HG02623 (cell line): ENCODE measurements around the gene ATP6V0B.

Experiments used
- ATAC-seq: cut with Tn5 transposase; IDR thresholded peaks from one replicate; pipeline ENCODE4 v1.9.1; 2021; ENCODE audit warnings: moderate library complexity; ENCODE audit not compliant: unreplicated experiment

Gene ATP6V0B

DNA sequence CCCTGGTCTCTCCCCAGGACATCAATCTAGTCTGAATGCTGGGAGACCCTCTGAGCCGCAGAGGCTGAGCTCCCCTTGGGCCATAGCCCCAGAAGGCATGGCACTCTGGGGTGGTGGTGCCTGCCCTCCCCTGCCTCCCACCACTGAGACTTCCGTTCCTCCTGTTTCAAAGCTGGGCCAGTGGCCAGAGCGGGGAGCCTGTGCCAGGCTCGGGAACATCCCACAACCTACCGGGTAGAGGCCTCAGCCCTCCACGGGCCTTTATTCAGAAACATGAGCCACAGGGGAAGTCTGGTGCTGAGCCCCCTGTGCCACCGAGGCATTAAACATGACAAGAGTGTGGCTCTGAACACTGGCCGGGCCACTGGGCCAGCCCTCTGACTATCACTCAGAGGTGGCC is 24.7 kb downstream of the ATP6V0B start:
- ATAC-seq, result no peak

DNA sequence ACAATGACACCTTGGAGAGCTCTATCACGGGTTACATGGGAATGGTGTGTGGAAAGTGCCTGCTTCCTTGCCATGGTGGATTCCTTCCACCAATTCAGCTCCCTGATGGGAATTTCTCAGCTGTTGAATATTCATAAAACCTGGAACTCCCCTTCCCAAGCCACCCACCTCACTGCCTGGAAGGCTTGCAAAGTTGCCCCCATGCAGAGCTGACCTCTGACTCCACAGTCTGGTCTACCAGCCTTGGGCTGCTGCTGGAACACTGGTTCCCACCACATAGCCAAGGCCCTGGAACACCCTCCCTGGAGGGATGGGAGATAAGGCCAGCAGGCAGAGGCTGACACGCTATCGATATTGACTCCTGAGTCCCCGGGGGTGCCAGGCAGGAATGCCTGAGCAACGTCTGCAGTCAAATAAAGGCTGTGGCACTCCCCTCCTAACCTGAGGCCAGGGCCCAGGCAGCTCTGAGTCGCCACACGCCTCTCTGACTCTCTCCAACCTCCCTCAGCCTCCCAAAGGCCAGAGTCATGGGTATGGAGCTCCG is 25.4 kb downstream of the ATP6V0B start:
- ATAC-seq, result no peak

- no peak for ATAC-seq
Observed at GRCh38 chr1:44002165-44002564, 27.4 kb downstream of the ATP6V0B start.

- no peak for ATAC-seq
Observed at GRCh38 chr1:44002606-44003157, 27.9 kb downstream of the ATP6V0B start.

DNA sequence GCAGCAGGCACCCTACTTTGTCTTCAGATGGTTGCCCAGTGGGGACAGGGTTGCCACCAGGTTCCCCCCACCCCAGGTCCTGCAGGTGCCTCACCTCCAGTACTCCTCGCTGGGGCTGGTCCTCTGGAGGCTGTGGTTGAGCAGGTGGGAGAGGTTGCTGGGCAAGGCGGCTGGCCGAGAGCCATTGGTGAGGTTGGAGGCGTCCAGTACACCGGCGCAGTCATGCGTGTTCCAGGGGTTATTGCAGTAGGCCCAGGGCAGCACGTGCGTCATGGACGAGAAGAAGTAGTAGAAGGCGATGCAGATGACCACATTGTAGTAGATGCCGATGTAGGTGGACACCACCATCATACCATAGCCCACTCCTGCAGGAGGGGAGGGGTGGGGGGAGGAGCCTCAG is 33.5 kb downstream of the ATP6V0B start:
- no peak for ATAC-seq

GRCh38 chr1:44010935-44011471 is 36.2 kb downstream of the ATP6V0B start:
- ATAC-seq, result no peak

- no peak for ATAC-seq
Observed at GRCh38 chr1:44012404-44012803, 37.6 kb downstream of the ATP6V0B start.

GRCh38 chr1:44012941-44013609 is 38.3 kb downstream of the ATP6V0B start:
- no peak for ATAC-seq

- ATAC-seq, result no peak
Observed at GRCh38 chr1:44013949-44014348, 39.2 kb downstream of the ATP6V0B start.

DNA sequence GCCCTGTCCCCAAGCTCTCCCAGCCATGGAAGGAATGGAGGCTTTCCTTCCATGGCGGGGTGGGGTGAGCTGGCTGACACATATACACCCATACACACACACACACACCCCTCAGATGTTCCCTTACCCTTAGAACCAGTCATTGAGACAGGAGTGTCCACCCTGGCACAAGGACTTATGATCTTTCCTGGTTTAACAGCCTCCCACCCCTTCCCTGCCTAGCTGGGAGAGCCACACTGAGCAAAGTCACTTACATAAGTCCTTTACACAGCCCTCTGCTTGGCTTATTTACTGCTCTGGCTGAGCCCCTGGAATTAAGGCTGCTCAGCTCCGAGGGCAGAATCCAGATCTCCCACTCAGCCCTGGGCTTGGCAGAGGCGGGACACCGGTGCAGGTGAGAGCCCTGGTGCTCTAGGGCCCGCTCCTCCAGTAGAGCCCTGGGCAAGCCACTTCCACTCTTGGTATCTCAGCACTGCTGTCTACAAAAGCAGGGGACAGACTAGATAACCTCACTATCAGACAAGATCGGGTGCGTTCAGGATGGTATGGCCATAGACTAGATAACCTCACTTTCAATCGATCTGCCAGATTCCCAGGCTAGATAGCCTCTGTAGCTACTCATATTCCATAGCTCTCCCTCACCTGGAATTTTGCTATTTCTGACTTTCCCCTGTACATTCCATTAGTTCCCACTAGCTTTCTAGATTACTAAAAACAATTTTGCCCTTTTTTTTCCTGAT is 39.8 kb downstream of the ATP6V0B start:
- ATAC-seq, result no peak

DNA sequence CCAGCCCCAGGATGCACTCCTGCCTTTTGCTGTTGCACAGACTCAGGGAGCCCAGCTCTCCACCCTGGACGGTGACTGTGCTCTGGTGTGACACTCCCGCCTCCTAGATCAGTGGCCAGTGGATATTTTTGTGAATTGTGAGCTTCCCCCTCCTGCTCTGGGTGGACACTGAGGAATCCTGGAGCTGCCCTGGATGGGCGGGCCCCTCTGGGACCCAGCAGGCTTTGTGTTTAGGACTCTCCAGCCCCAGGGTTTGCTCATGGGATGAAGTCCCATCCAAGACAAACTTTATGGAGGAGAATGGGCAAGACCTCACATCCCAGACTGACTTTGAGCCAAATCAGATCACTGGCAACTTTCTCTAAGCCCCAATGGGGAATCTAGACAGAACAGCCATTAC is 40.4 kb downstream of the ATP6V0B start:
- no peak for ATAC-seq

- no peak for ATAC-seq
Observed at GRCh38 chr1:44016041-44016889, 41.5 kb downstream of the ATP6V0B start.

GRCh38 chr1:44016890-44017400 is 42.2 kb downstream of the ATP6V0B start:
- no peak for ATAC-seq

DNA sequence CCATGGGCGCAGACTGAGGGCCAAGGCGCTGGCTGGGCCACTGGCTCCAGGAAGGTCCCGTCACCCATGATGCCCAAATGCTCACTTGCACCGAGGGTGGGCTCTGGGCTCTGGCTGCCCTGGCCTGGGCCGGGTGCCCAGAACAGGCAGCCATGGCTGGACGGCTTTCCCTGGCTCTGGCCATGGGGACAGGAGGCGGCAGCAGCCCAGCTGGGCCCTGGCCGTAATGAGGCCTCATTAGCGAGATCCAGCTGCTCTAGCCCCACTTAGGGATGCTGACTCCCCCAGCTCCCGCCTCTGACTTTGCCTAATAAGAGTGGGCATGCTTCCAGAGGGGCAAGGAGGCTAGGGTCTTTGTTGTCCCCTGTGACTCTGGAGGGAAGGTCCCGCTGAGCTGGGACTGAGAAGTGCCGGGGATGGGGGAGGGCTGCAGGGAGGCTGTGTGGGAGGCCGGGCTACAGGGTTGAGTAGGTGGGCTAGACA is 44.7 kb downstream of the ATP6V0B start:
- no peak for ATAC-seq

- no peak for ATAC-seq
Observed at GRCh38 chr1:44020464-44020863, 45.7 kb downstream of the ATP6V0B start.

- no peak for ATAC-seq
Observed at GRCh38 chr1:44021156-44021555, 46.4 kb downstream of the ATP6V0B start.

- ATAC-seq, result no peak
Observed at GRCh38 chr1:44021581-44022321, 47.0 kb downstream of the ATP6V0B start.

- ATAC-seq, result no peak
Observed at GRCh38 chr1:44024031-44024902, 49.5 kb downstream of the ATP6V0B start.
